ENCODE data around the gene GLRX5.
A peak's percentile ranks its signal among the peaks of the same experiment; 100 is the strongest.

The GLRX5 gene

GRCh38 chr14:95536036-95536593, 1.3 kb downstream of the GLRX5 start:
- DNase-seq (ENCODE audit: low read depth), result no peak

- no peak for DNase-seq (ENCODE audit: low read depth)
These were observed 1.8 kb downstream of the GLRX5 start for GRCh38 chr14:95536671-95537070.

GRCh38 chr14:95537298-95538089, 2.6 kb downstream of the GLRX5 start:
- DNase-seq (ENCODE audit: low read depth), result no peak

GRCh38 chr14:95538801-95539509, 4.1 kb downstream of the GLRX5 start:
- no peak for DNase-seq (ENCODE audit: low read depth)

- DNase-seq (ENCODE audit: low read depth), result no peak
These were observed 5.5 kb downstream of the GLRX5 start for GRCh38 chr14:95540236-95540855.

- no peak for DNase-seq (ENCODE audit: low read depth)
These were observed 6.5 kb downstream of the GLRX5 start for GRCh38 chr14:95541346-95541745.

GRCh38 chr14:95541932-95542930, 7.4 kb downstream of the GLRX5 start:
- DNase-seq (ENCODE audit: low read depth), result no peak

- no peak for DNase-seq (ENCODE audit: low read depth)
These were observed 8.2 kb downstream of the GLRX5 start for GRCh38 chr14:95543021-95543420.

- DNase-seq (ENCODE audit: low read depth), result peak; percentile 55
These were observed 9.7 kb downstream of the GLRX5 start for GRCh38 chr14:95544588-95544987.

- DNase-seq (ENCODE audit: low read depth), result peak; percentile 87
These were observed 10.8 kb downstream of the GLRX5 start for GRCh38 chr14:95545515-95546168.

- DNase-seq (ENCODE audit: low read depth), result no peak
These were observed 12.4 kb downstream of the GLRX5 start for GRCh38 chr14:95547272-95547625.

GRCh38 chr14:95547626-95548327, 12.9 kb downstream of the GLRX5 start:
- DNase-seq (ENCODE audit: low read depth), result peak; percentile 38

GRCh38 chr14:95548328-95548929, 13.6 kb downstream of the GLRX5 start:
- DNase-seq (ENCODE audit: low read depth), result no peak

GRCh38 chr14:95549656-95550585, 15.1 kb downstream of the GLRX5 start:
- DNase-seq (ENCODE audit: low read depth), result no peak

GRCh38 chr14:95551435-95551834, 16.6 kb downstream of the GLRX5 start:
- DNase-seq (ENCODE audit: low read depth), result no peak

- DNase-seq (ENCODE audit: low read depth), result no peak
These were observed 18.3 kb downstream of the GLRX5 start for GRCh38 chr14:95553141-95553540.

- DNase-seq (ENCODE audit: low read depth), result no peak
These were observed 20.2 kb downstream of the GLRX5 start for GRCh38 chr14:95555053-95555452.

GRCh38 chr14:95557291-95557690, 22.4 kb downstream of the GLRX5 start:
- no peak for DNase-seq (ENCODE audit: low read depth)

- no peak for DNase-seq (ENCODE audit: low read depth)
These were observed 23.0 kb downstream of the GLRX5 start for GRCh38 chr14:95557832-95558231.

Measured in amniotic epithelial cell (primary cell).